ENCODE data around the gene PIP5KL1. TPM values are rescaled to one million over a fixed set of nuclear protein-coding genes. Genes with fewer than 3 reads are reported as not detected.

PIP5KL1 gene
- total and polyA plus RNA-seq, 2 of the 8 experiments (the other 6 are each of a cell fraction or from before 2014, with no cell fraction given): 13.4 to 15.4 TPM

- TF ChIP-seq SIN3A (conservative IDR thresholded peaks at IDR 0.05 in 1 of 2, IDR thresholded peaks at IDR 0.05 in 1 of 2; ENCODE audit: low read depth in 1 of 2, low read length in 2 of 2): 0 out of 4 replicates have a peak, but pooled peaks of 1 of the 2 experiments have one; percentile 66
- 0 out of 2 replicates have a peak, but pooled peaks have one; percentile 5 for TF ChIP-seq GABPA (IDR thresholded peaks at IDR 0.05; ENCODE audit: borderline replicate concordance, insufficient read depth, low read length)
- TF ChIP-seq, protein P1, sequence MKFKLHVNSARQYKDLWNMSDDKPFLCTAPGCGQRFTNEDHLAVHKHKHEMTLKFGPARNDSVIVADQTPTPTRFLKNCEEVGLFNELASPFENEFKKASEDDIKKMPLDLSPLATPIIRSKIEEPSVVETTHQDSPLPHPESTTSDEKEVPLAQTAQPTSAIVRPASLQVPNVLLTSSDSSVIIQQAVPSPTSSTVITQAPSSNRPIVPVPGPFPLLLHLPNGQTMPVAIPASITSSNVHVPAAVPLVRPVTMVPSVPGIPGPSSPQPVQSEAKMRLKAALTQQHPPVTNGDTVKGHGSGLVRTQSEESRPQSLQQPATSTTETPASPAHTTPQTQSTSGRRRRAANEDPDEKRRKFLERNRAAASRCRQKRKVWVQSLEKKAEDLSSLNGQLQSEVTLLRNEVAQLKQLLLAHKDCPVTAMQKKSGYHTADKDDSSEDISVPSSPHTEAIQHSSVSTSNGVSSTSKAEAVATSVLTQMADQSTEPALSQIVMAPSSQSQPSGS (IDR thresholded peaks at IDR 0.05; ENCODE audit: low read length): peak; percentile 96
- TF ChIP-seq ZNF274 (IDR thresholded peaks at IDR 0.05; ENCODE audit: borderline replicate concordance, extremely low read depth, low read length): no peak
- no peak for TF ChIP-seq SAP30 (IDR thresholded peaks at IDR 0.05; ENCODE audit: insufficient read depth, insufficient replicate concordance, low read length)
- TF ChIP-seq KDM4A (IDR thresholded peaks at IDR 0.05; ENCODE audit: low read depth, low read length, severe bottlenecking): peak; percentile 63
- TF ChIP-seq TEAD4 (IDR thresholded peaks at IDR 0.05; ENCODE audit: low read depth, low read length): peak; percentile 52; the same call in 1 of the 2 replicates
- TF ChIP-seq, protein P2, sequence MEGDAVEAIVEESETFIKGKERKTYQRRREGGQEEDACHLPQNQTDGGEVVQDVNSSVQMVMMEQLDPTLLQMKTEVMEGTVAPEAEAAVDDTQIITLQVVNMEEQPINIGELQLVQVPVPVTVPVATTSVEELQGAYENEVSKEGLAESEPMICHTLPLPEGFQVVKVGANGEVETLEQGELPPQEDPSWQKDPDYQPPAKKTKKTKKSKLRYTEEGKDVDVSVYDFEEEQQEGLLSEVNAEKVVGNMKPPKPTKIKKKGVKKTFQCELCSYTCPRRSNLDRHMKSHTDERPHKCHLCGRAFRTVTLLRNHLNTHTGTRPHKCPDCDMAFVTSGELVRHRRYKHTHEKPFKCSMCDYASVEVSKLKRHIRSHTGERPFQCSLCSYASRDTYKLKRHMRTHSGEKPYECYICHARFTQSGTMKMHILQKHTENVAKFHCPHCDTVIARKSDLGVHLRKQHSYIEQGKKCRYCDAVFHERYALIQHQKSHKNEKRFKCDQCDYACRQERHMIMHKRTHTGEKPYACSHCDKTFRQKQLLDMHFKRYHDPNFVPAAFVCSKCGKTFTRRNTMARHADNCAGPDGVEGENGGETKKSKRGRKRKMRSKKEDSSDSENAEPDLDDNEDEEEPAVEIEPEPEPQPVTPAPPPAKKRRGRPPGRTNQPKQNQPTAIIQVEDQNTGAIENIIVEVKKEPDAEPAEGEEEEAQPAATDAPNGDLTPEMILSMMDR (IDR thresholded peaks at IDR 0.05; ENCODE audit: control extremely low read depth in 1 of 3, insufficient read depth in 1 of 3, low read depth in 1 of 3, low read length in 3 of 3): peak in 1 of 3 experiments; percentile 5; a peak in 1 of 4 replicates
- TF ChIP-seq ASH2L (IDR thresholded peaks at IDR 0.05; ENCODE audit: low read length): peak; percentile 29
- TF ChIP-seq SIRT6 (IDR thresholded peaks at IDR 0.05; ENCODE audit: low read length): no peak
- TF ChIP-seq NRF1 (IDR thresholded peaks at IDR 0.05; ENCODE audit: low read depth, low read length): no peak
- no peak for TF ChIP-seq FOSL1 (IDR thresholded peaks at IDR 0.05; ENCODE audit: insufficient read depth, low read depth, low read length)
- TF ChIP-seq POLR2AphosphoS5 (IDR thresholded peaks at IDR 0.05; ENCODE audit: low read depth, low read length): peak; percentile 72; the same call in 1 of the 2 replicates
- 0 out of 3 replicates have a peak, but pooled peaks of 1 of the 2 experiments have one; percentile 9 for TF ChIP-seq EP300 (IDR thresholded peaks at IDR 0.05; ENCODE audit: borderline replicate concordance in 1 of 2, low read depth in 2 of 2, low read length in 2 of 2)
- TF ChIP-seq KDM1A (IDR thresholded peaks at IDR 0.05; ENCODE audit: borderline replicate concordance, low read length): no peak
- no peak for TF ChIP-seq E2F6 (IDR thresholded peaks at IDR 0.05)
- TF ChIP-seq GTF2F1 (IDR thresholded peaks at IDR 0.05; ENCODE audit: borderline replicate concordance, low read depth, low read length): no peak
These were observed at the start of gene PIP5KL1 (continued) for GRCh38 chr9:127930231-127931091.
